SU-DHL-6 (cell line): ENCODE data around the gene LDB3.

Experiments used
- H2AFZ ChIP-seq: fragments of 200-600 bp; sonication (generic); 2 replicates; pipeline ENCODE4 v1.6.1; 2014; ENCODE audit warnings: low read depth, mild to moderate bottlenecking, moderate library complexity, mixed read lengths, antibody characterized with exemption, low read length; ENCODE audit not compliant: severe bottlenecking
- H3F3A ChIP-seq: fragments of 200-600 bp; shearing (Covaris generic); 2 replicates; pipeline ENCODE4 v1.6.0; 2016; ENCODE audit warnings: antibody characterized with exemption, mild to moderate bottlenecking; ENCODE audit not compliant: insufficient read depth
- H3K27ac ChIP-seq: fragments of 200-600 bp; sonication (generic); 2 replicates; pipeline ENCODE4 v1.5.1; 2016; ENCODE audit warnings: low read depth, mild to moderate bottlenecking, low read length, moderate library complexity, mixed read lengths
- H3K27me3 ChIP-seq: fragments of 200-600 bp; sonication (generic), shearing (Covaris generic); 2 replicates; pipeline ENCODE4 v1.6.0; 2014; ENCODE audit warnings: mild to moderate bottlenecking, low read length
- H3K36me3 ChIP-seq: fragments of 200-600 bp; sonication (generic); 2 replicates; pipeline ENCODE4 v1.6.1; 2014; ENCODE audit warnings: mild to moderate bottlenecking, low read length, mixed read lengths
- H3K4me2 ChIP-seq: fragments of 300-600, 200-600 bp; shearing (Covaris generic), sonication (generic); 2 replicates; pipeline ENCODE4 v1.6.0; 2014; ENCODE audit warnings: low read length, low read depth, mild to moderate bottlenecking; ENCODE audit not compliant: poor library complexity, severe bottlenecking
- H3K4me3 ChIP-seq: fragments of 200-600 bp; sonication (generic); 2 replicates; pipeline ENCODE4 v1.5.1; 2014; ENCODE audit warnings: antibody characterized with exemption, low read length, mild to moderate bottlenecking, mixed read lengths; ENCODE audit not compliant: insufficient read depth, poor library complexity, severe bottlenecking
- H3K79me2 ChIP-seq: fragments of 200-600 bp; sonication (generic); 2 replicates; pipeline ENCODE4 v1.6.1; 2014; ENCODE audit warnings: mild to moderate bottlenecking, low read length, moderate library complexity; ENCODE audit not compliant: insufficient read depth
- H3K9ac ChIP-seq: fragments of 200-600 bp; sonication (generic); 2 replicates; pipeline ENCODE4 v1.7.0; 2014; ENCODE audit warnings: mild to moderate bottlenecking, low read length
- H3K9me2 ChIP-seq: fragments of 200-600 bp; sonication (generic); replicated peaks from 2 replicates; pipeline ENCODE4 v1.6.1; 2014; ENCODE audit warnings: low read length; ENCODE audit not compliant: insufficient read depth
- H3K9me3 ChIP-seq: fragments of 200-600 bp; sonication (generic); 2 replicates; pipeline ENCODE4 v1.6.1; 2014; ENCODE audit warnings: low read length, mixed read lengths; ENCODE audit not compliant: insufficient read depth
- H4K20me1 ChIP-seq: fragments of 200-600 bp; sonication (generic); 2 replicates; pipeline ENCODE4 v1.6.1; 2014; ENCODE audit warnings: low read depth, mild to moderate bottlenecking, antibody characterized with exemption, low read length, moderate library complexity, mixed read lengths
- EZH2phosphoT487 ChIP-seq: fragments of 200-600 bp; sonication (generic), shearing (Covaris generic); conservative IDR thresholded peaks from 2 replicates; pipeline ENCODE4 v1.6.1; 2018; ENCODE audit warnings: mild to moderate bottlenecking, antibody characterized with exemption, low read length, moderate library complexity, mixed read lengths
- TF ChIP-seq, protein P1 (sequence below): fragments of 200-600 bp; sonication (generic); IDR thresholded peaks from one replicate; pipeline ENCODE4 v1.5.1; 2017; ENCODE audit warnings: antibody characterized with exemption, mild to moderate bottlenecking, low read length, moderate library complexity; ENCODE audit not compliant: insufficient read depth, poor library complexity, severe bottlenecking

Gene LDB3

DNA sequence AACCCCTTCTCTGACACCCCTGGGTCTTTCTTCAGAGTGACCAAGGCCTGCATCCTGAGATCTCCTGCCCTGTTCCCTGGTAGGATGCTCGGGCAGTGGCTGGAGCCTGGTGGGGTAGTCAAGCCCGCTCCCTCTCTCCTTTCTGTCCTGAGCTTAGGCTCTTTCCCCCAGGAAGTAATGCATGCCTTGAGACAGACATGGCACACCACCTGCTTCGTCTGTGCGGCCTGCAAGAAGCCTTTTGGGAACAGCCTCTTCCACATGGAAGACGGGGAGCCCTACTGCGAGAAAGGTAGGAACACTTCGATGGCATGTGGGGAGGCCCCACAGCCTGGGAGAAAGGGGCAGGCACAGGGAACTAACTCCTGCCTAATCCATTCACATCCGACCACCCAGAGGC is 50.2 kb downstream of the LDB3 start:
- Histone ChIP-seq H3K36me3 (no peaks in the 10 kb centered on the region), H3K4me3 (no peak overlapping the region), H3K79me2 (no peaks in the 10 kb centered on the region), H3K4me2 (no peak overlapping the region), H2AFZ (no peak overlapping the region), H3K9ac (no peak overlapping the region), H3F3A (no peaks in the 10 kb centered on the region), H3K27ac (no peak overlapping the region), H4K20me1 (no peaks in the 10 kb centered on the region), H3K9me3 (no peaks in the 10 kb centered on the region), H3K27me3 (no peaks in the 10 kb centered on the region), H3K9me2 (no peaks in the 10 kb centered on the region)
- no peak for TF ChIP-seq EZH2phosphoT487

DNA sequence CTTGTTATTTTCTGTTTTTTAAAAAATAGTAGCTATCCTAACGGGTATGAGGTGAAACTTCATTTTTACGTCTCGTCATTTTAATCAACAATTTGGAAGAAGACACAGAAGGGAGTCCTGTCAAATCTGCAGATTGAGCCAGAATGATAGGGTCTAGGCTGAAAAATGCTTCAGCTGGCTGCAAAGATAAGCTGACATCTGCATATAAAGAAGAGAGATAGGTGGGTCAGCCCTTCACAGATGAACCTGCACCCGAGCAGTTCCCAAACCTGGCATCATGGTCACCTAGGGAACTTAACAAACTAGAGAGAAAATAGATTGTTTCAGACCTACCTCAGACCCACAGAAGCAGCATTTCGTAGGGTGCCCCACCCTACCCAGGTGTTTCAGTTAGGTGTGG is 52.9 kb downstream of the LDB3 start:
- Histone ChIP-seq H3K4me3 (no peak overlapping the region), H3K9ac (no peak overlapping the region), H3K27me3 (no peaks in the 10 kb centered on the region), H3K9me2 (no peaks in the 10 kb centered on the region), H3K36me3 (no peaks in the 10 kb centered on the region), H3K4me2 (no peak overlapping the region), H2AFZ (no peak overlapping the region), H4K20me1 (no peaks in the 10 kb centered on the region), H3F3A (no peaks in the 10 kb centered on the region), H3K27ac (no peak overlapping the region), H3K79me2 (no peaks in the 10 kb centered on the region), H3K9me3 (no peaks in the 10 kb centered on the region)
- TF ChIP-seq, protein P1, sequence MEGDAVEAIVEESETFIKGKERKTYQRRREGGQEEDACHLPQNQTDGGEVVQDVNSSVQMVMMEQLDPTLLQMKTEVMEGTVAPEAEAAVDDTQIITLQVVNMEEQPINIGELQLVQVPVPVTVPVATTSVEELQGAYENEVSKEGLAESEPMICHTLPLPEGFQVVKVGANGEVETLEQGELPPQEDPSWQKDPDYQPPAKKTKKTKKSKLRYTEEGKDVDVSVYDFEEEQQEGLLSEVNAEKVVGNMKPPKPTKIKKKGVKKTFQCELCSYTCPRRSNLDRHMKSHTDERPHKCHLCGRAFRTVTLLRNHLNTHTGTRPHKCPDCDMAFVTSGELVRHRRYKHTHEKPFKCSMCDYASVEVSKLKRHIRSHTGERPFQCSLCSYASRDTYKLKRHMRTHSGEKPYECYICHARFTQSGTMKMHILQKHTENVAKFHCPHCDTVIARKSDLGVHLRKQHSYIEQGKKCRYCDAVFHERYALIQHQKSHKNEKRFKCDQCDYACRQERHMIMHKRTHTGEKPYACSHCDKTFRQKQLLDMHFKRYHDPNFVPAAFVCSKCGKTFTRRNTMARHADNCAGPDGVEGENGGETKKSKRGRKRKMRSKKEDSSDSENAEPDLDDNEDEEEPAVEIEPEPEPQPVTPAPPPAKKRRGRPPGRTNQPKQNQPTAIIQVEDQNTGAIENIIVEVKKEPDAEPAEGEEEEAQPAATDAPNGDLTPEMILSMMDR: no peak
- no peak for TF ChIP-seq EZH2phosphoT487

DNA sequence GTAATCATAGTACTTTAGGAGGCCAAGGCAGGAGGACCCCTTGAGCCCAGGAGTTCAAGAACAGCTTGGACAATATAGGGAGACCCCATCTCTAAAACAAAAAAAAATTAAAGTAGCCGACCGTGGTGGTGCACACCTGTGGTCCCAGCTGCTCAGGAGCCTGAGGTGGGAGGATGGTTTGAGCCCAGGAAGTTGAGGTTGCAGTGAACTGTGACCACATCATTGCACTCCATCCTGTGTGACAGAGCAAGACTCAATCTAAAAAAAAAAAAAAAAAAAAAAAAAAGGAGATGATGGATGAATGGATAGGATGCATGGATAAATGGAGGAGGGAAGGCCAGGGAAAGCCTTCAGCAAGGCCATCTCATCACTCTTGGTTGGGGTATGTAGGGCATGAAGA is 54.7 kb downstream of the LDB3 start:
- Histone ChIP-seq H3K9me3 (no peaks in the 10 kb centered on the region), H3K36me3 (no peaks in the 10 kb centered on the region), H3K9me2 (no peaks in the 10 kb centered on the region), H3F3A (no peaks in the 10 kb centered on the region), H3K9ac (no peak overlapping the region), H2AFZ (no peak overlapping the region), H3K4me2 (no peak overlapping the region), H3K27me3 (no peaks in the 10 kb centered on the region; the same call in 1 of the 2 replicates), H3K4me3 (no peak overlapping the region), H3K27ac (no peak overlapping the region), H3K79me2 (no peaks in the 10 kb centered on the region), H4K20me1 (no peaks in the 10 kb centered on the region)
- TF ChIP-seq, protein P1: no peak
- no peak for TF ChIP-seq EZH2phosphoT487

DNA sequence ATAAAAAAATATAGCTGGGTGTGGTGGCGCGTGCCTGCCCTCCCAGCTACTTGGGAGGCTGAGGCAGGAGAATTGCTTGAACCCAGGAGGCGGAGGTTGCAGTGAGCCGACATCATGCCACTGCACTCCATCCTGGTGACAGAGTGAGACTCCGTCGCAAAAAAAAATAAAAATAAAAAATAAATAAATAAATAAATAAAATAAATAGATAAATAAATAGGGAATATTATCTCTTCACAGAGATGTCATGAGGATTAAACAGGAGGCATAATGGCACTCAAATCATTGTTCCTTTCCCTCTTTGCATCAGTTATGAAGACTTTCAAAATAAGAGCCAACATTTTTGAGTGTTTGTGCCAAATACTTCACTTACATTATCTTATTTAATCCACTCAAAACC is 56.1 kb downstream of the LDB3 start:
- no peaks in the 10 kb centered on the region for H3K79me2 ChIP-seq
- H3K36me3 ChIP-seq: no peaks in the 10 kb centered on the region
- H3K9me3 ChIP-seq: no peaks in the 10 kb centered on the region
- no peaks in the 10 kb centered on the region; the same call in 1 of the 2 replicates for H3K27me3 ChIP-seq
- H3K9me2 ChIP-seq: no peaks in the 10 kb centered on the region
- TF ChIP-seq EZH2phosphoT487: no peak
- TF ChIP-seq, protein P1: no peak
- no peak overlapping the region for H3K27ac ChIP-seq
- H4K20me1 ChIP-seq: no peaks in the 10 kb centered on the region
- no peak overlapping the region for H2AFZ ChIP-seq
- no peaks in the 10 kb centered on the region for H3F3A ChIP-seq
- no peak overlapping the region for H3K4me3 ChIP-seq
- H3K4me2 ChIP-seq: no peak overlapping the region
- H3K9ac ChIP-seq: no peak overlapping the region
